GM21526 (cell line): ENCODE measurements around the gene C12orf42.

Experiments used
- ATAC-seq: cut with Tn5 transposase; IDR thresholded peaks from one replicate; pipeline ENCODE4 v1.9.1; 2021; ENCODE audit warnings: moderate library complexity; ENCODE audit not compliant: unreplicated experiment, low FRiP score

The C12orf42 gene

DNA sequence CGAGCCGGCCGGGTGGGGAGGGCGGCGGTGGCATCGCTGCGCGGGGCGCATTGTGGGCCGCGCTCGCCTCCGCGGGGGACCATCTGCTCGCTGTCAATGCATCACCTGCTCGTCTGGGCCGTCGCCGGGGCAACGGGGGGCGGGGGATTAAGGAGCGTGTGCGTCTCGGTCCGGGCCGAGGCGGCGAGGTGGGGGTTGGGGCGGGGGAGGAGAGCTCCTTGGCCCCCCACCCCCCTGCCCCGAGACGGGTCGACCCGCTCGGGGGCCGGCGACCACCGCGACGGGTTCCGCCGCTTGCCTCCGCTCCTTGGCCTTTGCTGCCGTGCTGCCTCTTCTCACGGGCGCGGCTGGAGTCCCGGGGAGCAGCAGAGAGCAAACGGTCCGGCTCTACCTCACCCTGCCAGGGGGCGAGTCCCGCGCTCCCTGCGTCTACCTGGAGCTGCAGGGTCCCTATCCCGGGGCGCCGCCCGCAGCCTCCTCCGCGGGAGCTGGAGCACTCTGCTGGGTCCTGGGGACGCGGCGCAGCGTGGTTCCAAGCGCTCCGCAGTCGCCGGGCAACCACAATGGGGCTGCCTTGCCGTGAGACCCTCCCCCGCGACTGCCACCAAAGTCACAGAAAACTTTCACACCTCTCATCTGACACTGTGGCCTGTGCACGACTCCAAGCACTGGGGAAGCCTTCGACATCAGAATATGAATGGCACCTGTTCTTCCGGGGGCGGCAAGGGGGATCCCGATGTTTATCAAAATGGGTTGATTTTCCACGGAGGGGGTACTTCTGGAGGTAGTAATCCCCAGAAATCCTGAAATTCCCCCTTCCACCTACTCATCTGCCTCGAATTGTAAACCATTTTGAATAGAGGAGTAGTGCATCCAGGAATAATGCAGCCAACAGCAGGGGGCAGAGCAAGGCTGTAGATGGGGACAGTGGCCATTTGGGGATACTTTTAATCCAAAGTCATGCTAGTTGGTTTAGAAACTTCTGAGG lies at the start of gene C12orf42:
C12orf42 (minus strand) TSS at position 500 of the 988 bp plus-strand sequence. CDS start 17,542 bp downstream, outside the sequence.
- ATAC-seq = peak; percentile 62

DNA sequence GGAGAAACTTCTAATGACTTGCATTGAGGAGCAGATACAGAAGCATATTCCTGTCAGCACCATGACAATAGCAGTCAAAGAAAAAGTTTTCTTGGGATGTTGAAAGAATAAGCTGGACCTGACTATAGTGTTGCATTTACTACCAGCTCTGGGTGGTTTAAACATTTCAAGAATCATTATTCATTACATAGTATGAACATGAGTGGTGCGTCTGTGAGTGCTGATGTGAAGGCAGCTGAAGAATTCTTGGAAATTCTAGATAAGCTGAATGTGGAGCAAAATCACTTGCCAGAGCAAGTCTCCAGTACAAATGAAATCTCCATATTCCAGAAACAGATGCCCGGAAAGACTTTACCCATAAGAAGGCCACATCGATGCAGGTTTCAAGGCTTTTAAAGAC lies 46.3 kb upstream of the C12orf42 start:
- no peak for ATAC-seq

DNA sequence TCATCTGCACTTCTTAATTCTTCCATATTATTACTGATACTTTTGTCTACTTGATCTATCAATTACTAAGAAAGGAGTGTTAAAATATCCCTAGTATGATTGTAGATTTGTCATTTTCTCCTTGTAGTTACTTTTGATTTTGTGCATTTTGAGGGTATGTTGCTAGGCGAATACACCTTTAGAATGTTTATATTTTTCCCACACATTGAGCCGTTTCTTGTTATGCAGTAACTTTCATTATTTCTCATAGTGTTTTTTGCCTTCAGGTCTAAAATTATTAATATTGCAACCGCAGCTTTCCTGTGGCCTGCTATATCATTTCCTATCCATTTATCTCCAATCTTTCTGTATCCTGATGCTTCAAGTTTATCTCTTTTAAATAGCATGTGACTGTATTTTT lies 44.6 kb upstream of the C12orf42 start:
- ATAC-seq = no peak

DNA sequence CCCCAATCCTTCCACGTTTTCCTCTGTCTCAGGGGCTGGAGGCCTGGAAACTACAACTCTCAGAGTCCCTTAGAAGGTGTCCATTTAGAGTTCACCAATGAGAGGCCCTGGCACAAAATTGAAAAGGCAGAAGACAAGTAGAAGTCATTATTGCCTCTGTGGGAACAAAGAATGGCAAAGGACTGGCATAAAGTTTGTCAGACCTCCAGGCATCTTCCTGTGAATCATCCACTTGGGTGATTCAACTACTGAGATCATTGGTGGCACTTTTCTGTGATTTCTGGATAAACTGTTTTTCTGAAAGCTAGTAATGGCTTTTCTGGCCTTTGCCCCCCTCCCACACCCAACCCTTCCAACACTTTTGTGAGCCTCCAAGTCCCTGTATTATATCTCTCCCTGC lies 42.6 kb upstream of the C12orf42 start:
- no peak for ATAC-seq

DNA sequence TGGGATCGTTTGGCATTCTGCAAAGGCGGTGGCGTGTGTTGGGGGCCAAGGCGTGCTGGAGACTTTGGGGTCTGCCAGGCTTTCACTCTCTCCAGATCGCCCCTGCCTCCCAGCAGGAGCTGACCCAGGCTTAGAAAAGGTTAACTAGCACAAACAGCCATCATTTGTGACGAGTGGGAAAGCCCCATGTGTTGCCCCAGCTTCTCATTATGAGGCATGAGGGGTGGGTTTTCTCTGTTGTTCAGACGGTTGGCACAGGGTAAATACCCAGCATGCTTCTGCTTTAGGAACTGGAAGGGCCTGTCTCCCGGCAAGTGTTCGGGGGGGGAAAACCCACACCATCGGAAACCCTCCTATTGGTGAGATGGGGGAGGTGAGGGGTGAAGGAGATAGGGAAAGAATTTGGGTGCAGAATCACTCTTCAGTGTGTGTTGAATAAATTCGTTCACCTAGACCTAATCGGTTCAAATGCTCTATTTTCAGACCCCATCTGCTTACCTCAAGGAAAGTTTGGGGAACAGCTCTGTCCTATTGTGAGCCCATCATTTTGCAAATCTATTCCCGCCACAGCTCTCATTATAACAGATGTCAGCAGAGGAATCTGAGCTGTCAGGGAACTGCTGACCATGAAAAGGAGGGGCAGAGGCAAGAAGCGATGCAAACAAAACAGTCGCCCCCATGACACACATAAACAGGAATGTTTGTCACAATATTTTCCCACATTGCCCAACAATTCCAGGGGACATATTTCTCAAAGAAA lies 34.7 kb upstream of the C12orf42 start:
- no peak for ATAC-seq

DNA sequence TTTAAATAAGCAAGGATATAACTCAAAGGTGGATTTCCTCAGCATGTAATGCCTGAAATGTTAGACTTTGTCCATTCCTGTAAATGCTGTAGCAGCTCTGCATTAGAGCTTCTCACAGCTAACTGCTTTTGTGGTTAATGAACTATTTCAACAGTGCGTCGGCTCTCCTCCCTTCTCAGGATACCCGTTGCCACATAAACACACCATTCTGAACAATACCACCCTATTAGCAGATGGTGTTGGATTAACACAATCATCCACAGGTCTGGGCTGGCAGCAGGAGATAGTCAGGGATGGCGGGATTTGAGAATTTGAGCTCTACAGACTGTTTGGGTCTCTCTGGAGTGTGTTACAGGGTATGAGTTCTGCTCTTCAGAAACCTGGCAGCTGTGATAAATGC lies 33.5 kb upstream of the C12orf42 start:
- no peak for ATAC-seq

DNA sequence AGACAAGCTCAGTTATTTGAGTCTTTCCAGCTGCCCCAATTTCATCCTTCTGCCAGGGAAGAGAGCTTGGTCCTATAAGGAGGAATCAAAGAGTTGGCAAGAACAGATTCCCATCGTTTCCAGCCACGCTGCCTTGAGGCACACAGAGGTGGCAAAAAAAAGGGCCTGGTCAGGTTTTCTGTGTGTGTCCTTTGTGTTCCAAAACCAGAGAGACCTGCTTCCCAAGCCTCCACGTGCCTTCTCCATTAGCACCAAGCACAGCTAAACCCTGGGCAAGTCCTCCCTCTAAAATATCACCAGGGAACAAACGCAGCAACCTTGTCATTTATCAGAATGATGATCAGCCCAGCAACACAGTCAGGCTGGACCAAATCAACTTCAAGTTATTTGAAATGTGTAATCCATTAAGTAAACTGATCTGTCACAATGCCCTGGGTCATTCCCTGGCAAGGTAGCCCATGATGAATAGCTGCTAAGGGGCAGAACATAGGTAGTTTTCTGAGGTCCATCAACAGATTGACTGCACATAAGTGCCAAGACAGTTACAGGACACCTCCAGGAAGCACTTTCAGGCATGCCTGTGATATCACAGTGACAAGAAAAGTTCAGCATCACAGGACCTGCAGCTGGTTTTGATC lies 28.6 kb upstream of the C12orf42 start:
- ATAC-seq = no peak

DNA sequence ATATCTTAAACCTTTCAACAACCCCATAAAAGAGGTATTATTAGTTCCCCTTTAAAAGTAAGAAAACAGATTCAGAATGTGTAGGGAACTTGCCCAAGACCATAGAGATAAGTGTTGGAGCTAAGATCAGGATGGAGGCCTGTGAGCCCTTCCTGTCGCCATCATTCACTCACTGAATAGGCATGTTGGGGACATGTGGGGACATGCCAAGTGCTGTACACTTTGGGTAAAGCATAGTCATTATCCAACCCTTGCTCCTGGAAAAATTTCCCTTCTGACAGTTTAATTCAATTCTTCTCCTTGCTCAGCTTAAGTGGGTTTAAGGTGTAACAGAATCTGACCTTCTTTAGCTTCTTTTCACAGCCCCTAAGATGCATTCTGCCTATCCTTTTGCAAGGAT lies 28.0 kb upstream of the C12orf42 start:
- no peak for ATAC-seq

DNA sequence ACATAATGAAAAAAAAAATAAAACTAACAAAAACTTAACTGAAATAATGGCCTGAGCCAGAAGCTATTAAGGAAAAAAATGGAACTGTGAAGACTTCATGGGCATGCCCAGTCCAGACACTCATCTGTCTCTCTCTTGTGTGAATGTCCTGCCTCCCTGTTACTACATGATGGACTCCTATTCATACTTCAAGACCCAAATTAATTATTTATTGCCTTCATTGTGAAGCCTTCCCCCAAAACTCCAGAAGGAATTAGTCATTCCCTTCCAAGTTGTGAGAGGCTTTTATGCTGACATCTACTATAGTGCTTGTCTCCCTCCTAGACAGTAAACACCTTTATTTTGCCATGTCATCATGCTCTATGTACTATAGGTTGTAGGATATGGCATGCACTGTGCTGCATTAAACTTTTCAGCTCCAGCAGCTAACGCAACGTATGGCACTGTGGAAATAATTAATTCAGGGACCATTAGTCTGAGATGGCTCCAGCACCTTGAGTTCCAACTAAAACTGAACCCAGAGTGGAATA lies 25.0 kb upstream of the C12orf42 start:
- ATAC-seq = no peak

DNA sequence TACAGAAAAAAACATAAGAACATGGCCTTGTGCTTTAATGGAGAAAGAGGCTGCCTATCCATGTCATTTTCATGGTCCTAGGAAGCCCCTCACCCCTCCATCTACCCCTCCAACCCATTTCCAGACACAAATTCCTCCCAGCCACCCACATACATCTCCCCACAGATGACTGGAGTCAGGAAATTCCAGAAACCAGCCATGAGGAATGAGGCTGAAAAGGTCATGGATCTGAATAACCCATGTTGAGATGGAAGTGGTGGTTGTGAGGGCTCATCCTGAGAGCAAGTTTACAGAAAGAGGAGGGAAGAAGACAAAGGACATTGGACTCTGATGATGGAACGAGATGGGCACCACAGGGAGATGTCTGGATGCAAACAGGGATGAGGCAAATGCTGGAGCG lies 23.9 kb upstream of the C12orf42 start:
- no peak for ATAC-seq

DNA sequence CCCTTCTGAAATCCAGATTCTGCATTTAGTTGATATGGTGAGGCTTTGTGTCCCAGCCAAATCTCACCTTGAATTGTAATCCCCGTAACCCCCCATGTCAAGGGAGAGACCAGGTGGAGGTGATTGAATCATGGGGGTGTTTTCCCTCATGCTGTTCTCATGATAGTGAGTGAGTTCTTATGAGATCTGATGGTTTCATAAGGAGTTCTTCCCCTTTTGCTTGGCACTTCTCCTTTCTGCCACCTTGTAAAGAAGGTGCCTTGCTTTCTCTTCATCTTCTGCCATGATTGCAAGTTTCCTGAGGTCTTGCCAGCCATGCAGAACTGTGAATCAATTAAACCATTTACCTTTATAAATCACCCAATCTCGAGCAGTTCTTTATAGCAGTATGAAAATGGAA lies 23.1 kb upstream of the C12orf42 start:
- no peak for ATAC-seq

DNA sequence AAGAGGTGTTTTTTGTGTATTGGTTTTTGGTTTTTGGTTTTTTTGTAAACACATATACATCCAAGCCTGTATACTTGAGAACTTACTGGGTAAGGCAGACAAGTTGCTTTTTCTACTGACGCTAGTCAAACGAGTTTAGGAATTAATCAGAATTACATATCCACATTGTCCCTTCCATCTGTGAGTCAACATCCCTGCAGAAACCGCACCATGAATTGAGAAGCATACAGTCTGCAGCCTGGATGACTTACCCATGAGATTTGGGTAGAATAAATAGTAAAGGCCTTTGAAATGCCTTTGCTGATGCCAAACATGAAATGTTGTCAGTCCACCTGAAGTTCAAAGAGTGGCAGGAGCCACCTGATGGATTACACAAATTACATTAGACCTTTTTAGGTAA lies 21.4 kb upstream of the C12orf42 start:
- ATAC-seq = no peak

DNA sequence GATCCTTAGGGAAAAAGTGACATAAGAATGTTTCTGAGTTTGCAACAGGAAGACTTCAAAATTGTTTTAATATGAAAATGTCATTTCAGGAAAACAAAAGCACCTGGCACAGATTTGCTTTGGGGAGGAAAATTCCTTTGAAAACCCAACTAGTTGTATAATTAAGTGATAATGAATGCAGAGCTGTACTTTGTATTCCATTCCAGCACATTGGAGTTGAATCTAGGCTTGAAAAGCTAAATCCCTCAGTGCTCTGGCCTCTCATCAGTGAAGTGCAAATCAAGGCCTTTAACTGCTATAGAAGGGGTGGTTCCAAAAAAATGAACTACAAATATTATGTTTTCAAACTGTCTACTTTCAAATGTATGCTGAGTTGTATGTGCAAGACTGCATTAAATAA lies 19.6 kb upstream of the C12orf42 start:
- ATAC-seq = no peak

DNA sequence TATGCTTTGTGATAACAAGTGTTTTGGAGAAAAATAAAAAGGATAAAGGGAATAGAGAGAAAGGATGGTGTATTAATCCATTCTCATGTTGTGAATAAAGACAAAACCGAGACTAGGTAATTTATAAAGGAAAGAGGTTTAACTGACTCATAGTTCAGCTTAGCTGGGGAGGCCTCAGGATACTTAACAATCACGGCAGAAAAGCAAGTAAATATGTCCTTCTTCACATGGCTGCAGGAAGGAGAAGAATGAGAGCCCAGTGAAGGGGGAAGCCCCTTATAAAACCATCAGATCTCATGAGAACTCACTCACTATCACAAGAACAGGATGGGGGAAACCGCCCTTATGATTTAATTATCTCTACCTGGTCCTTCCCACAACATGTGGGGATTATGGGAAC lies 18.1 kb upstream of the C12orf42 start:
- no peak for ATAC-seq

DNA sequence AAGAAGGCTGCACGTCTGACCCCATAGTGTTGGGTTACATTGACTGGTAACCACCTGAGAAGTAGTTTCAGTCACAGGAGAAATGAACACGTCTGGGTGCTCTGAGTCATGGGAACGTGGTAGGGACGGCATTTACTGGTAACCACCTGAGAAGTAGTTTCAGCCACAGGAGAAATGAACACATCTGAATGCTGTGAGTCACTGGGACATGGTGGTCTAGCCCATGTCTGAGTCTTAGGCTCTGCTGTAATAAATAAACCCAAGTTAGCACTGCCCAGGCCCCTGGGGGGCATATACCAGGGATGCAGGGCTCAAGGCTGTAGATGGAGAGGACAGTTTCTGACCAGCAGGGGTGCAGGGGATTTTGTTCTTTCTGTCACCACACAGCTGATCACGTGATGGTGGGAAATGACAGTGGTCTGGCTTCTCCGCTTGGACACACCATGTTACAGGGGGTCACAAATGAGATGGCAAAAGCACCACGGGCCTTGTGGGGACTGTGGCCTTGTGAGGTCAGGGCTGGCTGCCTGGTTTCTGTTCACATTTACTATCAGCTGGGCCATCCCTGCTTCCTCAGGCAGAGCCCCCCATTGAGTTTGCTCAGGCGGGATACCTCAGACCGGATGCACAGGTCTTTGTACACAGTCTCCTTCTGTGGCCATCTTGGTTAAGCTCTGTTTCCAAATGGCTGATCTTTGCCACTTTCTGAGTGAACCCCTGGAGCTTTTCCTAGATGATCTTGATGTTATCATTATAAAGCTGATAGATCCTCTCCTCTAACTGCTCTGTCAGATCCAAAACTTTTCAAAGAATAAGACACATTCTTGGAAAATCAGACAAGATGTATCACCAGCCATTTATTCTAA lies 9.8 kb upstream of the C12orf42 start:
- ATAC-seq = peak; percentile 90

DNA sequence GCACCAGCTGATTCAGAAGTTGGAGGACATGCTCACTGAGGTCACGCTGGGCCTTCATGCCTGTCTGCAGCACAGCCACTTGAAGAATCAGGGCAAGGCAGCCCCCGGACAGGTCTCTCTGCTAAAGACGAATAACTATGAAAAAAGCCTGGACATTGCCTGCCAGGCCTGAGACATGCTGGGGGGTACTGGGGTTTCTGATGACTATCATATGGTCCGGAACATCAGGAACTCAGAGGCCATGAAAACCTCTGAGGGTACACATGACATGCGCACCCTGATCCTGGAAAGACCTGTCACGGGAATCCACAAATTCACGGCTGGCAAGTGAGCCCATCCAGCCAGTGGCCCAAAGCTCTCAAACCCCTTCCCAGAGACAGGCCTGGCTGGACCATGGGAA lies 8.8 kb upstream of the C12orf42 start:
- no peak for ATAC-seq

DNA sequence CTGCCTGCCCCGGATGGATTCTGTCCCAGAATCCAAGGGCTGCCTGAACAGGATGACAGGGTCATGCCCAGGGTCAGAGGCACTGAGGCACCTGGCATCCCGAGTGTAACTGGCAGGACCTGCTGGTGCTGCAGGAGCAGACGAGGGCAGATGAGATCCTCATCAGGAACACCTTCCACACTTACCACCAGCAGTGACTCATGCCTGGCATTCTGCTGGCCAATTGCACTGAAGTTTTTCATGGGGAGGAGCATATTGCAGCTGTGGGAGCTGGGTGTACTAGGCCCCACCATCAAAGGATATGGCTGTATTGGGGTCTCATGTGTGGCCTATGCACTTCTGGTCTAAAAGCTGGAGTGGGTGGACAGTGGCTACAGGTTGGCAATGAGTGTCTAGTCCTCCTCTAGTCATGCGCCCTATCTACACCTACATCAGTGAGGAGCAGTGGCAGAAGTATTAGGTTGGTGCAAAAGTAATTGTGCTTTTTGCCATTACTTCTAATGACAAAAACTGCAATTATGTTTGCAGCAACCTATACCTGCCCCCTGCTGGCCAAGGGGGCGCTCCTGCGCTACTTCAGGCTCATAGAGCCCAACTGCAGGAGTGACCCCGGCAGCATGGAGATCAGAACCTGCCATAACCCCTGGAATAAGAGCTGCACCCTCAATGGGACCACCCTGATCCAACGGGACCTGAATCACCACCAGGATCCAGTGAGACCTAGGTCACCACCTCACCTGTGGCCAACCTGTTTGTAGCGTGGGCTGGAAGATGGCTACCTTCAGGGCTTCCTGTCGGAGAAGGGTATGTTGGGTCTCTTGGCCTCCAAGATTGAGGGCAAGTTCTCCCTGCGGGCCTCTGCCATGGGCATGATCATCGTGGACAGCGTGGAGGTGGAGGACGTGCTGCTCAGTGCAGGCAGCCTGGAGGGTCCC lies 8.0 kb upstream of the C12orf42 start:
- ATAC-seq = no peak

DNA sequence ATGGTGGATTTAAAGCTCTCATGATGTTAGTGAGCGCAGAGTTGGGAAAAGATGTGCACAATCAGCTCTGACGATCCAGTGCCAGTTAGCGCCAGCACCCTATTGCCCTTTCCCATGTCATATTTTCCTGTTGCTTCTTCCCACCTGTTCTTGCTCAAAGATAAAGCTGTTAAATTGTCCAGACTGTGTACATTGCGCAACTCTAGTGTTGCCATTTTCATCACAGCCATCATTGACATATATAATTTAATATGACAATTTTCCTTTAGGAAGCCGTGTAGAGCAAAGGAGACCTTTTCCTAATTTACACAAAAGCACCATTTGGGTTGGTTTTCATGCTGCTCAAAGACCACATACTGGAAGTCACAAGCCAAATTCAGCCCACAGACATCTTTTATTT lies 5.7 kb upstream of the C12orf42 start:
- no peak for ATAC-seq

DNA sequence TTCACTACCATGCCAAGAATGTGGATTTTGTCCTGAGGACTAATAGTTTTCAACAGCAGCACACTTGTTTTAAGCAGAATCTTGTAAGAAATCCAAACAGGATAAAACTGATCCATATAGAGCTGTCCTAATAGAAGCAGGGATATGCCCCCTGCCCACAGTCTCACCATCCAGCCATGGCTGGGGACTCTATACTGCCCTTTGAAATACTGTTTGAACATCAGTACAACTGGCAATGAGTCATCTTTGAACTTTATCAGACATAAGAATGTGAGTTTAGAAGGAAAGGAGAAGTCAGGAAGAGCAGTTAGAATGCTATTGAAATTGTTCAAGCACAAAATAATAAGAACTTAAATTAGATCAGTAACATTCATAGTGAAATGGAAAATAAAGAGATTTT lies 3.8 kb upstream of the C12orf42 start:
- ATAC-seq = no peak
